IPS-20b (cell line): ENCODE results near the gene TEX55.
A peak's percentile ranks its signal among the peaks of the same experiment; 100 is the strongest.
"Not testable (repeated sequence)": the region's sequence is repeated elsewhere in the genome, so short reads cannot be mapped to it uniquely, and the experiment has no call there.

ENCODE experiments used
- H3K27ac ChIP-seq: one replicate; pipeline ENCODE4 v1.5.1; 2013; ENCODE audit warnings: low read length
- H3K27me3 ChIP-seq: 2 replicates; pipeline ENCODE4 v1.6.1; 2013; ENCODE audit warnings: mild to moderate bottlenecking, low read length, inconsistent platforms; ENCODE audit not compliant: insufficient read depth
- H3K36me3 ChIP-seq: 2 replicates; pipeline ENCODE4 v1.6.1; 2013; ENCODE audit warnings: low read depth, mild to moderate bottlenecking, inconsistent platforms, low read length, moderate library complexity; ENCODE audit not compliant: insufficient read depth
- H3K4me1 ChIP-seq: 2 replicates; pipeline ENCODE4 v1.6.1; 2013; ENCODE audit warnings: mild to moderate bottlenecking, control low read depth, inconsistent platforms, low read length, moderate library complexity; ENCODE audit not compliant: insufficient read depth
- H3K4me3 ChIP-seq: 2 replicates; pipeline ENCODE4 v1.5.1; 2013; ENCODE audit warnings: mild to moderate bottlenecking, low read length, inconsistent platforms
- H3K9ac ChIP-seq: 2 replicates; pipeline ENCODE4 v1.6.1; 2013; ENCODE audit warnings: low read depth, mild to moderate bottlenecking, inconsistent platforms, low read length, moderate library complexity
- H3K9me3 ChIP-seq: 2 replicates; pipeline ENCODE4 v1.6.1; 2013; ENCODE audit warnings: mild to moderate bottlenecking, low read depth, low read length, inconsistent platforms; ENCODE audit not compliant: insufficient read depth

TEX55 gene

GRCh38 chr3:119145500-119146167 lies at the start of gene TEX55:
TEX55 (plus strand) TSS chr3:119146165; CDS start chr3:119146190, 25 bp downstream.
- Histone ChIP-seq H3K9ac (no peak within 1 kb of the TSS), H3K4me3 (no peak within 1 kb of the TSS), H3K27me3 (no peaks in the 10 kb centered on the region; the same call in 1 of the 2 replicates), H3K27ac (no peak within 1 kb of the TSS), H3K9me3 (no peaks in the 10 kb centered on the region; the same call in 1 of the 2 replicates), H3K4me1 (no peaks in the 10 kb centered on the region), H3K36me3 (no peaks in the 10 kb centered on the region)

DNA sequence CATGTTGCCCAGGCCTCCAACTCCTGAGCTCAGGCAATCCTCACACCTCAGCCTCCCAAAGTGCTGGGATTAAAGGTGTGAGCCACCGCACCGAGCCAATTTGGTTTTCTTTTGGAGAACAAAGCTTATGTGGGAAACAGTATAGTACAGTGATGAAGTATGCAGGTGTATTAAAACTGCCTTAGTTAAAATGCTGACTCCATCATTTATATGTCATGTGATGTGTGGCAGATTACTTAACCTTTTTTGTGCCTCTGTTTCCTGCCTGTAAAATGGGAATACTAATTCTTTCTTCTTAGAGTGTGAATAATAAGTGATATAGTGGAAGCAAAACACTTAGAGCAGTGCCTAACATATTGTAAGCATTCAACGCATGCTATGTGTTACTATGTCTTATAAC lies 48.0 kb upstream of the TEX55 start:
- Histone ChIP-seq H3K4me3 (no peak overlapping the region), H3K27ac (no peak overlapping the region), H3K4me1 (no peaks in the 10 kb centered on the region), H3K36me3 (no peaks in the 10 kb centered on the region), H3K27me3 (no peaks in the 10 kb centered on the region), H3K9ac (no peak overlapping the region), H3K9me3 (no peaks in the 10 kb centered on the region)

DNA sequence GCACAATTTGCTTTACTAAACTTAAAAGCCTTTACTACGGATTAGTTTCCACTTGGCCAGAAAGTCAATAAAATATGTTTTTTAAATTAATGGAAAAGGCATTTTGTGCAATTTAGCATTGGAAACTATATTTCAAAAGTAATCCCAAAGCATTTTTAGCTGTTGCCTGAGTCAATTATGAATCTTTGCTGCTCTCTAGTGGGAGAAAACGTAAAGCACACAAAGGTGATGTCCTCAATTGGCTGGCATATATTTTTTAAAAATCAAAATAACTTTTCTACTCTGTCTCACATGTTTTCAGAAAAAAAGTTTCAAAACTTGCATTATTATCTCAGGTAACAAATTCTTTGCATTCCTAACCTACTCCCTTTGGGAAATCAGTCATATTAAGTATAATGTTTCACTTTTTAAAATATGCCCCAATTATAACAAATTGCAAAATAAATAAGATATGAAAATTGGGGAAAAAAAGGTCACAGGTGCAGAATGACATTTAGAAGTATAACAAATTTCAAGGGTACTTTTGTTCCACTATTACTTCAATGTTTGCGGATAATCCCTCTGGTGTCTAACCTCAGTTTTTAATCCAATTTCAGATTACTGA lies 47.2 kb upstream of the TEX55 start:
- no peak overlapping the region for H3K9ac ChIP-seq
- no peaks in the 10 kb centered on the region for H3K9me3 ChIP-seq
- no peaks in the 10 kb centered on the region for H3K36me3 ChIP-seq
- no peaks in the 10 kb centered on the region for H3K27me3 ChIP-seq
- no peak overlapping the region for H3K27ac ChIP-seq
- no peak overlapping the region for H3K4me3 ChIP-seq
- no peaks in the 10 kb centered on the region for H3K4me1 ChIP-seq

DNA sequence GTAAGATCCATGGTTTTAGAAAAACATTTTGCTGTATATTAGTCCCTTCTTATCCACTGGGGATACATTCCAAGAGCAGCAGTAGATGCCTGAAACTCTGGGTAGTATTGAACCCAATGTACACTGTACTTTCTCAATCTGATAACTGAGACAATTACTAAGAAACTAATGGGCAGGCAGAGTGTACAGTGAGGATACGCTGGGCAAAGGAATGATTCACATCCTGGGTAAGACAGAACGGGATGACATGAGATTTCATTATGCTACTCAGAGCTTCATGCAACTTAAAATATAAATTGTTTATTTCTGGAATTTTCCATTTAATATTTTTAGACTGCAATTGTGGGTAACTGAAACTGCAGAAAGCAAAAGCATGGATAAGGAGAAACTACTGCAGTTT lies 46.2 kb upstream of the TEX55 start:
- Histone ChIP-seq H3K36me3 (no peaks in the 10 kb centered on the region), H3K27me3 (no peaks in the 10 kb centered on the region), H3K27ac (no peak overlapping the region), H3K4me3 (no peak overlapping the region), H3K9me3 (no peaks in the 10 kb centered on the region), H3K4me1 (no peaks in the 10 kb centered on the region), H3K9ac (no peak overlapping the region)

DNA sequence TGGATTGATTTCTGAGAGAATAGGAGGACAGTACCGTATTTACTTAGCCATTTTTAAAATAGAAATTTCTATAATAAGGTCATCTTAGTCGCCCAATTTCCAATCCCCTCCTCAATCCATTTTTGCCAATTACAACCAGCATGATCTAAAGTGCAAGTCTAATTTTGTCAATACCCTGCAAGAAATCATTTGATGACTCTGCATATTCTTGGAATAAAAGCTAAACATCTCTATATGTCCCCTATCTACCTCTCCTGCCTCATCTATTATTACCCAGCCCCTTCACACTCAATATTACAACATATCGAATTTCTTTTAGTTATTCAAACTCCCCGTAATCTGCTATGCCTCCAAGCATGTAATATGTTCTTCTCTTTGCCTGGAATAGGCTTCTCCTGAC lies 41.9 kb upstream of the TEX55 start:
- no peak overlapping the region for H3K9ac ChIP-seq
- no peak overlapping the region for H3K4me3 ChIP-seq
- H3K9me3 ChIP-seq = no peaks in the 10 kb centered on the region
- no peaks in the 10 kb centered on the region for H3K36me3 ChIP-seq
- no peak overlapping the region for H3K27ac ChIP-seq
- no peaks in the 10 kb centered on the region for H3K27me3 ChIP-seq
- no peaks in the 10 kb centered on the region for H3K4me1 ChIP-seq

DNA sequence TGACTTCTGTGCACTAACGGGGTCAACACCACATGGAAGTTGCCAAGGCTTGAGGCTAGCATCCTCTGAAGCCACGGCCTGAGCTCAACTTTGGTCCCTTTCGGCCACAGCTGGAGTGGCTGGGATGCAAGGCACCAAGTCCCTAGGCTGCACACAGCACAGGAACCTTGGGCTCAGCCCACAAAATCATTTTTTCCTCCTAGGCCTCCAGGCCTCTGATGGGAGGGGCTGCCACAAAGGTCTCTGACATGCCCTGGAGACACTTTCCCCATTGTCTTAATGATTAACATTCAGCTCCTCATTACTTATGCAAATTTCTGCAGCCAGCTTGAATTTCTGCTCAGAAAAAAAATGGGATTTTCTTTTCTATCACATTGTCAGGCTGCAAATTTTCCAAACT lies 27.6 kb upstream of the TEX55 start:
- peaks cover 70% of the 10 kb centered on the region for H3K9me3 ChIP-seq
- not testable (repeated sequence) for H3K36me3 ChIP-seq, H3K27me3 ChIP-seq, H3K9ac ChIP-seq, H3K27ac ChIP-seq, H3K4me1 ChIP-seq, H3K4me3 ChIP-seq

- peaks cover 8% of the 10 kb centered on the region; the same call in 1 of the 2 replicates for H3K4me1 ChIP-seq
- no peak overlapping the region; the same call in 1 of the 2 replicates for H3K9ac ChIP-seq
- H3K4me3 ChIP-seq = 0 out of 2 replicates have a peak overlapping the region, but pooled peaks have one; percentile 27
- H3K9me3 ChIP-seq = peaks cover 51% of the 10 kb centered on the region
- no peaks in the 10 kb centered on the region for H3K27me3 ChIP-seq
- H3K27ac ChIP-seq = peak overlapping the region; percentile 34
- no peaks in the 10 kb centered on the region for H3K36me3 ChIP-seq
Measured at GRCh38 chr3:119120480-119120879, 25.5 kb upstream of the TEX55 start.

DNA sequence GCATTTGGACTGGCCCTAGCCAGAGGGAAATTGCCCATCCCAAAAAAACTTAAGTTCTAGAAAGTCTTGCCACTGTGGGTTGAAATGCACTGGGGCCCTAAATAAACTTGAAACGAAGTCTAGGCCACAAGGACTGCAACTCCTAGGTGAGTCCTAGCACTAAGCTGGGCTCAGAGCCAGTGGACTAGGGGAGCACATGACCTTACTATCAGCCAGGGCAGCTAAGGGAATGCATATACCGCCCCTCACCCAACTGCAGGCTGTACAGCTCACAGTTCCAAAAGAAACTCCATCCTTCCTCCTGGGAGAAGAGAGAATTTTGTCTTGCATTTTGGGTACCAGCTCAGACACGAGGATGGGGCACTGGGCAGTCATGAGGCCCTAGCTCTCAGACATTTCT lies 23.6 kb upstream of the TEX55 start:
- peaks cover 8% of the 10 kb centered on the region; the same call in 1 of the 2 replicates for H3K4me1 ChIP-seq
- no peak overlapping the region for H3K9ac ChIP-seq
- peaks cover 34% of the 10 kb centered on the region for H3K9me3 ChIP-seq
- no peak overlapping the region for H3K4me3 ChIP-seq
- H3K27ac ChIP-seq = no peak overlapping the region
- no peaks in the 10 kb centered on the region for H3K27me3 ChIP-seq
- H3K36me3 ChIP-seq = no peaks in the 10 kb centered on the region

- no peaks in the 10 kb centered on the region for H3K27me3 ChIP-seq
- H3K9ac ChIP-seq = no peak overlapping the region
- H3K4me1 ChIP-seq = peaks cover 8% of the 10 kb centered on the region; the same call in 1 of the 2 replicates
- no peak overlapping the region for H3K4me3 ChIP-seq
- H3K9me3 ChIP-seq = peaks cover 4% of the 10 kb centered on the region; the same call in 1 of the 2 replicates
- no peaks in the 10 kb centered on the region for H3K36me3 ChIP-seq
- no peak overlapping the region for H3K27ac ChIP-seq
Measured at GRCh38 chr3:119125342-119125741, 20.6 kb upstream of the TEX55 start.

GRCh38 chr3:119125742-119126504 lies 20.0 kb upstream of the TEX55 start:
- H3K9me3 ChIP-seq = no peaks in the 10 kb centered on the region
- no peak overlapping the region for H3K4me3 ChIP-seq
- H3K9ac ChIP-seq = no peak overlapping the region
- peaks cover 9% of the 10 kb centered on the region; the same call in 1 of the 2 replicates for H3K4me1 ChIP-seq
- no peaks in the 10 kb centered on the region for H3K36me3 ChIP-seq
- H3K27me3 ChIP-seq = no peaks in the 10 kb centered on the region
- H3K27ac ChIP-seq = no peak overlapping the region

DNA sequence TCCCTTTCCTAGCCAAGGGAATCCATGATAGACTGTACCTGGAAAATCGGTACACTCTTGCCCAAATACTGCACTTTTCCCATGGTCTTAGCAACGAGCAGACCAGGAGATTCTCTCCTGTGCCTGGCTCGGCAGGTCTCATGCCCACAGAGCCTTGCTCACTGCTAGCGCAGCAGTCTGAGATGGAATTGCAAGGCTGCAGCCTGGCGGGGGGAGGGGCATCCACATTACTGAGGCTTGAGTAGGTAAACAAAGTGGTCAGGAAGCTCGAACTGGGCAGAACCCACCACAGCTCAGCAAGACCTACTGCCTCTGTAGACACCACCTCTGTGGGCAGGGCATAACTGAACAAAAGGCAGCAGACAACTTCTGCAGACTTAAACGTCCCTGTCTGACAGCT lies 15.7 kb upstream of the TEX55 start:
- H3K9ac ChIP-seq, H3K27me3 ChIP-seq, H3K9me3 ChIP-seq, H3K4me3 ChIP-seq, H3K4me1 ChIP-seq, H3K27ac ChIP-seq, H3K36me3 ChIP-seq: not testable (repeated sequence)

DNA sequence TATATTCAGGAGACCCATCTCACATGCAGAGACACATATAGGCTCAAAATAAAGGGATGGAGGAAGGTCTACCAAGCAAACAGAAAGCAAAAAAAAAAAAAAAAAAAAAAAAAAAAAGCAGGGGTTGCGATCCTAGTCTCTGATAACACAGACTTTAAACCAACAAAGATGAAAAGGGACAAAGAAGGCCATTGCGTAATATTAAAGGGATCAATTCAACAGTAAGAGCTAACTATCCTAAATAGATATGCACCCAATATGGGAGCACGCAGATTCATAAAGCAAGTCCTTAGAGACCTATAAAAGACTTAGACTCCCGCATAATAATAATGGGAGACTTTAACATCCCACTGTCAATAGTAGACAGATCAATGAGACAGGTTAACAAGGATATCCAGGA lies 13.7 kb upstream of the TEX55 start:
- not testable (repeated sequence) for H3K4me3 ChIP-seq, H3K9me3 ChIP-seq, H3K9ac ChIP-seq, H3K4me1 ChIP-seq, H3K36me3 ChIP-seq, H3K27me3 ChIP-seq, H3K27ac ChIP-seq
